Measurements from ENCODE around the gene RSPO1.

DNA sequence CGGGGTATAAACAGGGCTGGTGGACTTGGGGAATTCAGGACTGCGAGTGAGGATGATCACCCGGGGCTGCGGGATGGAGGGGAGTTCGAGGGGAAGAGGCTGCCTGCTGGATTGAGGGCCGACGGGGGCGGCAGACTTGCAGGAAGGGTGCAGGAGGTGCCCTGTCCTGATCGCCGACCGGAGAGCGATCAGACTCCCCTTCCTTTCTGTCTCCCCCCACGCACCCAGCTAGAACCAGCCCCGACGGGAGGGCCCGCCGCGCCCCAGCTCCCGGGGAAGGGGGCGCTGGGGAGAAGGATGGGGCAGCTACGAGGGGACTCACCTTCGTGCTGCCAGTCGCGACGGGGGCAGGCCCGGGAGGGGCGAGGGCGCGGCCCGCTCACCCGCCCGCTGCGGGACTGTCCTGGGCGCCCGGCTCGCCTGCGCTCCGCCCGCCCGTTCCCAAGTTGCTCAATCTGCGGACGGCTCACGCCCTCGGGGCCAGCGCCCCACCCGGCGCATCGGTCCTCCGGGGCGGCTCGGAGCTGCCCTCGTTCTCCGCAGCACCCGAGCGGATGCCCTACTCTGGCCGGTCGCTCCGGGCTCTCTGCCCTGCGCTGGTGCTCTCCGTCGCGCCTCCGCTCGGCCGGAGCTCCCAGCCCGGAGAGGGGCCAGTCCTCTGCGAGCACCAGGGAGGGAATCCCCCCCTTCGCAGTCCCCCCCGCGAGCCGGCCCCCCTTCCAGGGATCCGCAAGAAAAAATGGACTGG, at the start of gene RSPO1:
- TF ChIP-seq CTCF (IDR thresholded peaks at IDR 0.05; ENCODE audit: insufficient read depth, low read depth, low read length) (no peak), EZH2 (IDR thresholded peaks at IDR 0.05; ENCODE audit: insufficient read depth, low read length) (peak; percentile 94)

All from astrocyte (in vitro differentiated cells and primary cell).